NCI-H1105 treated with DMSO at 0.1 percent for 48 hours (cell line): Measurements from ENCODE around the gene STXBP6.
A peak's percentile ranks its signal among the peaks of the same experiment; 100 is the strongest.
"Not testable (repeated sequence)": the region's sequence is repeated elsewhere in the genome, so short reads cannot be mapped to it uniquely, and the experiment has no call there.

Experiments
- DNase-seq: peaks from one replicate; lab custom pipeline; 2025; lab: John Stamatoyannopoulos, UW

Gene STXBP6

GRCh38 chr14:24802236-24802635 lies 247.7 kb downstream of the STXBP6 start:
- DNase-seq, result no peak

- DNase-seq, result no peak
These were observed 248.9 kb downstream of the STXBP6 start for GRCh38 chr14:24801024-24801423.

- no peak for DNase-seq
These were observed 251.0 kb downstream of the STXBP6 start for GRCh38 chr14:24798911-24799462.

- DNase-seq, result no peak
These were observed 254.5 kb downstream of the STXBP6 start for GRCh38 chr14:24795406-24795805.

- DNase-seq, result peak; percentile 65
These were observed 255.2 kb downstream of the STXBP6 start for GRCh38 chr14:24794644-24795305.

- DNase-seq, result no peak
These were observed 259.8 kb downstream of the STXBP6 start for GRCh38 chr14:24790196-24790595.

GRCh38 chr14:24789378-24789884 lies 260.5 kb downstream of the STXBP6 start:
- DNase-seq, result no peak

GRCh38 chr14:24785698-24786097 lies 264.2 kb downstream of the STXBP6 start:
- DNase-seq, result no peak

GRCh38 chr14:24784981-24785380 lies 265.0 kb downstream of the STXBP6 start:
- peak; percentile 17 for DNase-seq

- DNase-seq, result no peak
These were observed 266.2 kb downstream of the STXBP6 start for GRCh38 chr14:24783791-24784190.

- no peak for DNase-seq
These were observed 269.7 kb downstream of the STXBP6 start for GRCh38 chr14:24780281-24780680.

GRCh38 chr14:24777678-24778077 lies 272.3 kb downstream of the STXBP6 start:
- DNase-seq, result no peak

GRCh38 chr14:24775950-24776349 lies 274.0 kb downstream of the STXBP6 start:
- DNase-seq, result no peak

- DNase-seq, result no peak
These were observed 275.6 kb downstream of the STXBP6 start for GRCh38 chr14:24774187-24774915.

GRCh38 chr14:24773564-24773963 lies 276.4 kb downstream of the STXBP6 start:
- not testable (repeated sequence) for DNase-seq

- DNase-seq, result no peak
These were observed 283.5 kb downstream of the STXBP6 start for GRCh38 chr14:24766434-24766833.

- peak; percentile 9 for DNase-seq
These were observed 288.8 kb downstream of the STXBP6 start for GRCh38 chr14:24761141-24761540.
